ENCODE measurements around the gene DYNC2I2.
"Not testable (repeated sequence)": the region's sequence is repeated elsewhere in the genome, so short reads cannot be mapped to it uniquely, and the experiment has no call there.

DYNC2I2 gene

DNA sequence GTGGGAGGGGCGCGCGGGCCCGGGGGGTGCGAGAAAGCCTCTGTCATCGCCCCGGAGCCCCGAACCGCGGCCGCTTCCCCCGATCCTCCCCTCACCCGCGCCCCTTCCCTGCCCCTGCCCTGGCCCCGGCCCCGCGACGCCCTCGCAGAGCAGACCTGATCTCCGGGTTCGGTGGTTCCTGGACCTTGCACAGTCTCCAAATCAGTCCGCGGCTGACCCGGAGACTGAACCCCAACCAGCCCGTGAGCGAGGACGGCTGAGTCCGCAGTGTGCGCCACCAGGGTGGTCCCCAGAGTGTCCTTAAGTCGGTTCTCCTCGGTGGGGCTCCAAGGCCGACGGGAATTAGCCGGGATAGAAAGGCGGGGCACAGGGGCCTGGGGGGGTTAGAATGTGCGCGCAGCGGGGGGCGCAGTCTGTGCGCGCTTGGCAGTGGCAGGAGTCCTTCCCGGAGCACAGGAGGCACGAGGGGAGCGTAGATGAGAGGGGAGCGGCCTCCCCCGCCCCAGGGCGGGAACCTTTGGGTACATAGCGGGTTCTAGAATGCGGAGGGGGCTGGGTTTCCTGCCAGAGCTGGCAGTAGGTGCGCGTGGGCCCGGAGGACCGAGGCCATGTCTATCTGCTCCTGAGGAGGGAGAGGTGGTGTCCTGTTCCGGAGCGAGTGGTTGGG lies 46.4 kb upstream of the DYNC2I2 start:
- no peak for TF ChIP-seq CTCF (IDR thresholded peaks at IDR 0.05; ENCODE audit: control insufficient read depth, insufficient read depth, low read depth, low read length, missing control alignments)
- H3K4me3 ChIP-seq (ENCODE audit: control insufficient read depth, low read depth, low read length) = peak overlapping the region; percentile 63
- no peak for DNase-seq (ENCODE audit: low read depth)

DNA sequence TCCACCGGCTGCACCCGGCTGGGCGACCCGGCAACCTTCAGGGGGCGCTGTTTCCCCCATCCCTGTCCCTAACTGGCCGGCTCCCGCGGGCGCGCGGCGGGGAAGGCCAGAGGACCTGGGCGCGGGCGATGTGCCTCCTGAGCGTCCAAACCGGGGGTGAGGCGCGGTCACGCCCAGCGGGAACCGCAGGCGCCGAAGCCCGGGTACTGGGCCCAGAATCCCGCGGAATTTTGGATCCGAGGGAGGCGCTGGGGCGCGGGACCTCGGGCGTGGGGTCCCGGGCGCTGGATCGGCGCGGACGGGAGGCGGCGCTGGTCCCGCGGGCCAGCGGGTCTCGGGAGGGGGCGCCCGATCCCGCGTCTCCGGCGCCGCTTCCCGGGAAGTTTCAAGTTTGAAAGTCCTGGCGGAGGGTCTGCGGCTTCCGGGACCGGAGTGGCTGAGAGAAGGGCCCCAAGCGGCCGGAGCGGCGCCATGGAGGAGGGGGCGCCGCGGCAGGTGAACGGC lies 45.9 kb upstream of the DYNC2I2 start, which contains the start of gene PKN3:
TSS of gene PKN3 (plus strand) at position 59 of the 504 bp plus-strand sequence. CDS start at position 472, 413 bp downstream.
- no peak for DNase-seq (ENCODE audit: low read depth)

DNA sequence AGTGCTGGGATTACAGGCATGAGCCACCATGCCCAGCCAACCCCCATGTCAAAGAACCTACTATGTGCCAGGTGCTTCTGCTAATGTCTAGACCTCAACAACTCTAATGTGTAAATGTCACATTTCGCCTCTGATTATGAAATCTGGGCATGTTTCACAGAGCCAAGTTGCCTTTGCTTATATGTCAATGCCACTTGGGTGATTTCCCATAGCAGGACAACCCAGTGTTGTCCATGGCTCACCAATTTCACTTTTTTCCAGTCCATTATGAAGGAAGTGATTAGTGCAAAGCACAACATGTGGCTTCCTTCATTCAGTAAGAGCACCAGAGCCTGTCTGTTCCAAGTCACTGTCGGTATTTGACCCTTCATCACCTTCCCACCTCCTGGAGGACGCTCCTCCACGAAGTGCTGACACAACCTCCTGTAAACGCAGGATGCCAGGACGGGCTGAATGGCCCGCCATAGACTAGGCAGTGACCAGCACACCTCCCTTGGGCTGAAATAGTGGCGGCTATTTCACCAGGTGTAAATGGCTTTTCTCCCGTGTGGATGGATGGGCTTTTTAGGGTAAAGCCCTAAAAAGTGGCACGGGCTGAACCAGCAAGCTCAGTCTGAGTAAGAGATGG lies 44.7 kb upstream of the DYNC2I2 start:
- TF ChIP-seq CTCF (IDR thresholded peaks at IDR 0.05; ENCODE audit: control insufficient read depth, insufficient read depth, low read depth, low read length, missing control alignments) = no peak
- no peak overlapping the region for H3K4me3 ChIP-seq (ENCODE audit: control insufficient read depth, low read depth, low read length)
- DNase-seq (ENCODE audit: low read depth) = no peak

More for the DNA sequence above, 45.9 kb upstream of the DYNC2I2 start, which contains the start of gene PKN3:
- H3K4me3 ChIP-seq (ENCODE audit: control insufficient read depth, low read depth, low read length) = peak within 1 kb of the TSS; percentile 63
- peak; percentile 86 for TF ChIP-seq CTCF (IDR thresholded peaks at IDR 0.05; ENCODE audit: control insufficient read depth, insufficient read depth, low read depth, low read length, missing control alignments)

DNA sequence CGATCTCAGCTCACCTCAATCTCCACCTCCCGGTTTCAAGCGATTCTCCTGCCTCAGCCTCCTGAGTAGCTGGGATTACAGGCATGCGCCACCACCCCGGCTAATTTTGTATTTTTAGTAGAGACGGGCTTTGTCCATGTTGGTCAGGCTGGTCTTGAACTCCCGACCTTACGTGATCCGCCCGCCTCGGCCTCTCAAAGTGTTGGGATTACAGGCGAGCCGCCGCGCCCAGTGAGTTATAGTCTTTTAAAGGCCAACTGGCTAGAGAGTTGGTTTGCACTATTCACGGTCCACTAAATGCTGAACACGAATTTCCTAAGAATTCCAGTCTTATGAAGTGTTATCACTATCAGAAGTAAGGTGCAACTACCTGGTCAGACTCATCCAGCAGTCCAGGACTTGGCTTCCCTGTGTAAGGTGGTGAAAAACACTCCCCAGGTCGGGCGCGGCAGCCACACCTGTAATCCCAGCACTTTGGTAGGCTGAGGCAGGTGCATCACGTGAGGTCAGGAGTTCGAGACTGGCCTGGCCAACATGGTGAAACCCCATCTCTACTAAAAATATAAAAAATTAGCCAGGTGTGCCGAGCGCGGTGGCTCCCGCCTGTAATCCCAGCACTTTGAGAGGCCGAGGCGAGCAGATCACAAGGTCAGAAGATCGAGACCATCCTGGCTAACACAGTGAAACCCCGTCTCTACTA lies 42.6 kb upstream of the DYNC2I2 start:
- not testable (repeated sequence) for H3K4me3 ChIP-seq (ENCODE audit: control insufficient read depth, low read depth, low read length); DNase-seq (ENCODE audit: low read depth)

- H3K4me3 ChIP-seq (ENCODE audit: control insufficient read depth, low read depth, low read length) = no peak overlapping the region
- no peak for TF ChIP-seq CTCF (IDR thresholded peaks at IDR 0.05; ENCODE audit: control insufficient read depth, insufficient read depth, low read depth, low read length, missing control alignments)
- DNase-seq (ENCODE audit: low read depth) = no peak
Observed at GRCh38 chr9:128696923-128697707, 40.5 kb upstream of the DYNC2I2 start.

- no peak for TF ChIP-seq CTCF (IDR thresholded peaks at IDR 0.05; ENCODE audit: control insufficient read depth, insufficient read depth, low read depth, low read length, missing control alignments)
- no peak overlapping the region for H3K4me3 ChIP-seq (ENCODE audit: control insufficient read depth, low read depth, low read length)
- no peak for DNase-seq (ENCODE audit: low read depth)
Observed at GRCh38 chr9:128694344-128694743, 37.7 kb upstream of the DYNC2I2 start.

DNA sequence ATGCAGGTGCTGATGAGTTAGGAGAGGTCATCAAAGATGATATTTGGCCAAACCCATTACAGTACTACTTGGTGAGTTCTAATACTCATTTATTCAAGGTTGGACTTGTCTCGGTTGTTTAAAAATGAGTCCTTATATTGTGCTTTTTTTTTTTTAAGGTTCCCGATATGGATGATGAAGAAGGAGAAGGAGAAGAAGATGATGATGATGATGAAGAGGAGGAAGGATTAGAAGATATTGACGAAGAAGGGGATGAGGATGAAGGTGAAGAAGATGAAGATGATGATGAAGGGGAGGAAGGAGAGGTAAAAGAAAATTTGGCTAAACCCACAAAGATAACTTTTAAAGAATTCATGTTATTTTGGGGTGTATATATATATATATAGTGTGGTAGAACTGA lies 37.1 kb upstream of the DYNC2I2 start:
- not testable (repeated sequence) for DNase-seq (ENCODE audit: low read depth); H3K4me3 ChIP-seq (ENCODE audit: control insufficient read depth, low read depth, low read length)

Data from AG09309 (cell line).